ENCODE results near the gene PTPRN2. TPM values are rescaled to one million over a fixed set of nuclear protein-coding genes. Genes with fewer than 3 reads are reported as not detected.

The PTPRN2 gene
- total and polyA plus RNA-seq, 7 donors = 0.47 to 0.82 (median 0.51) TPM

DNA sequence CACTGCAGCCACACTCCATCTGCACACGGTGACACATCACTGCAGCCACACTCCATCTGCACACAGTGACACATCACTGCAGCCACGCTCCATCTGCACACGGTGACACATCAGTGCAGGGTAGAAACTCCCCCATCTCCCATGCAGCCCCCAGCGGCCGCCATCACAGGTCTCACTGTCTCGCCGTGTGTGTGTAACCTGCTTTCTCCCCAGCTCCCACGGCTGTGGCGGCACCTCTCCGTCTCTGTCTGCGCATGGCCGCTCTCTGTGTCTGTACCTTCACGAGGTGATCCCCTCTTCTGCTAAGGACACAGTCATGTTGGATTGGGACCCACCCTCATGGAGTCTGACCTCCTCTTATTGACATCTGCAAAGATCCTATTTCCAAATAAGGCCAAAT is 527.4 kb downstream of the PTPRN2 start:
- intact Hi-C loops (cut with DNase I) = no loop called here
- 89 to 94% (median 93%) methylated on average over 12 to 13 of the region's 13 CpGs for WGBS, 3 donors
- Histone ChIP-seq H3K27me3 (ENCODE audit: insufficient read depth in 3 of 3, low read length in 2 of 3) (peaks cover 0 to 4% (median 0%) of the 10 kb centered on the region in 3 donors), H3K36me3 (ENCODE audit: insufficient read depth in 1 of 2, low read depth in 1 of 2) (no peaks in the 10 kb centered on the region), H3K9me3 (no peaks in the 10 kb centered on the region), H3K4me3 (no peak overlapping the region), H3K27ac (no peak overlapping the region), H3K4me1 (no peaks in the 10 kb centered on the region)
- TF ChIP-seq, protein P1, sequence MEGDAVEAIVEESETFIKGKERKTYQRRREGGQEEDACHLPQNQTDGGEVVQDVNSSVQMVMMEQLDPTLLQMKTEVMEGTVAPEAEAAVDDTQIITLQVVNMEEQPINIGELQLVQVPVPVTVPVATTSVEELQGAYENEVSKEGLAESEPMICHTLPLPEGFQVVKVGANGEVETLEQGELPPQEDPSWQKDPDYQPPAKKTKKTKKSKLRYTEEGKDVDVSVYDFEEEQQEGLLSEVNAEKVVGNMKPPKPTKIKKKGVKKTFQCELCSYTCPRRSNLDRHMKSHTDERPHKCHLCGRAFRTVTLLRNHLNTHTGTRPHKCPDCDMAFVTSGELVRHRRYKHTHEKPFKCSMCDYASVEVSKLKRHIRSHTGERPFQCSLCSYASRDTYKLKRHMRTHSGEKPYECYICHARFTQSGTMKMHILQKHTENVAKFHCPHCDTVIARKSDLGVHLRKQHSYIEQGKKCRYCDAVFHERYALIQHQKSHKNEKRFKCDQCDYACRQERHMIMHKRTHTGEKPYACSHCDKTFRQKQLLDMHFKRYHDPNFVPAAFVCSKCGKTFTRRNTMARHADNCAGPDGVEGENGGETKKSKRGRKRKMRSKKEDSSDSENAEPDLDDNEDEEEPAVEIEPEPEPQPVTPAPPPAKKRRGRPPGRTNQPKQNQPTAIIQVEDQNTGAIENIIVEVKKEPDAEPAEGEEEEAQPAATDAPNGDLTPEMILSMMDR (IDR thresholded peaks at IDR 0.05) = no peak
- no peak for ATAC-seq
- no peak for DNase-seq

DNA sequence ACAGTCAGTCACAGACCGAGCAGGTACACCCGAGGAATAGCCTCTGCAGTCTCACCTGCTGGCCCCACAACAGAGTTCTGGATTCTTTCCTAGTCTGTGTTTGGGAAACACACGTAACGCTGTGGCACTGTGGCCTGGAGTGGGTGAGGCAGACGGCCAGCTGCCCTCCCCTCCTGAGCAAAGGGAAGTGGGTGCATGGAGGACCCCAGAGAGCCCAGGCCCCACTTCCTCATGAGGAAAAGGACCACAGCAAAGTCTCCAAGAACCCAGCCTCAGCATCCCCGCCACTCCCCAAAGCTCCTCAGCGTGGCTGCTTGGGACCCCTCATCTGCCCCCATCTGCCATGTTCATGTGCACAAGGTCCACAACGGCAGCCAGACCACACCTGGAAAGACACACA is 530.2 kb downstream of the PTPRN2 start:
- intact Hi-C loops (cut with DNase I) = no loop called here
- no peak for DNase-seq
- ATAC-seq = no peak
- TF ChIP-seq, protein P1 (IDR thresholded peaks at IDR 0.05) = no peak
- no peak overlapping the region for H3K27ac ChIP-seq
- 86 to 87% (median 86%) methylated on average over 8 of the region's 8 CpGs for WGBS, 3 donors
- peaks cover 0 to 4% (median 0%) of the 10 kb centered on the region in 3 donors for H3K27me3 ChIP-seq (ENCODE audit: insufficient read depth in 3 of 3, low read length in 2 of 3)
- H3K36me3 ChIP-seq (ENCODE audit: insufficient read depth in 1 of 2, low read depth in 1 of 2) = no peaks in the 10 kb centered on the region
- H3K9me3 ChIP-seq = no peaks in the 10 kb centered on the region
- H3K4me1 ChIP-seq = no peaks in the 10 kb centered on the region
- H3K4me3 ChIP-seq = no peak overlapping the region

DNA sequence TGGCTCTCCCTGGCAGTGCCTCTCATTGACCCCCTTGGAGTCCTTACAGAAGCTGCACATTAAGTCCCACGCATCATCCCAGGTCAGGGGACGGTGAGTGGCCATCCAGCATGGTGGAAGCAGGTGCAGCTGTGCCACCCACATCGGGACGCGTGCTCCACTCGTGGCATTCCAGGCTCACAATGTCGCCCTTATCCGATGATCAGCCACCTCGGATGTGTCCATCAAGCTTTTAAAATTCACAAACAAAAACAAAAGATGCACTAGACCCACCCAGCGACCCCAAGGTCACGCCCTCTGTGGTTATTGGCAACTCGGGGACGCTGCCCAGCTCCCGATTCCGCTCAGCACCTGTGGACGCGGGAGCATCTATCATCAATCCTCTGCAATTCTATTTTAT is 530.9 kb downstream of the PTPRN2 start:
- 84 to 91% (median 88%) methylated on average over 17 of the region's 17 CpGs for WGBS, 3 donors
- TF ChIP-seq, protein P1 (IDR thresholded peaks at IDR 0.05) = no peak
- DNase-seq (no peak), ATAC-seq (no peak)
- Histone ChIP-seq H3K27ac (no peak overlapping the region), H3K4me1 (no peaks in the 10 kb centered on the region), H3K9me3 (no peaks in the 10 kb centered on the region), H3K27me3 (ENCODE audit: insufficient read depth in 3 of 3, low read length in 2 of 3) (peaks cover 0 to 2% (median 0%) of the 10 kb centered on the region in 3 donors), H3K4me3 (no peak overlapping the region), H3K36me3 (ENCODE audit: insufficient read depth in 1 of 2, low read depth in 1 of 2) (no peaks in the 10 kb centered on the region)
- intact Hi-C loops (cut with DNase I) = no loop called here

DNA sequence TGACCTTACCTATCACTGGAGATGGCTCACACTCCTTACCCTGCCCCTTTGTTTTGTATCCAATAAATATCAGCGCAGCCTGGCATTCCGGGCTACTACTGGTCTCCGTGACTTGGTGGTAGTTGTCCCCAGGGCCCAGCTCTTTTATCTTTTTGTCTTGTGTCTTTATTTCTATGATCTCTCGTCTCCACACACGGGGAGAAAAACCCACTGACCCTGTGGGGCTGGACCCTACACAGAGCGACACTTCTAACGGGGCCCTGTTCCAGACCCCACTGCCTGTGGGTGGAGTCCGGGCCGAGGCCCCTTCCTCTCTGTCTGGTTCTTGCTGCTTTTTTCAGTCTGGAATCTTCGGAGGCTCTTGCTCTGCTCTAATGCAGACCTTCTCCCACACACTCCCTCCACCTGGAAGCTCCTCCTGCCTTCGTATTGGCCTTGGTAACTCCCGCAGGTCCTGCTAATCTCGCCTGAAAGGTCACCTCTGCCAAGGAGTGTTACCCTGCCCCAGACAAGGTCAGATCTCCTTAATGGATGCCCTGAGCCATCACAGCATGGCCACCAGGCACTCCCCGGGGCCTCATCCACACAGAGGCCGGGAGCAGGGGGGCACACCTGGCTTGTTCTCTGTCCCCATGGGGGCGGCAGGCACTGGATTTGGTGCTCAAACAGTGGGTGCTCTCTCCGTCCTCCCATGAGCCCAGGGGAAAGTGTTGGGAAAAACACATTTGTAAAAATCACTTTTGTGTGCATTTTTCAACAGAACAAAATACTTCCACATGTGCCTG is 531.7 kb downstream of the PTPRN2 start:
- Histone ChIP-seq H3K36me3 (ENCODE audit: insufficient read depth in 1 of 2, low read depth in 1 of 2) (no peaks in the 10 kb centered on the region), H3K27me3 (ENCODE audit: insufficient read depth in 3 of 3, low read length in 2 of 3) (peaks cover 0 to 2% (median 0%) of the 10 kb centered on the region in 3 donors), H3K27ac (no peak overlapping the region), H3K9me3 (no peaks in the 10 kb centered on the region), H3K4me1 (no peaks in the 10 kb centered on the region), H3K4me3 (no peak overlapping the region)
- intact Hi-C loops (cut with DNase I) = no loop called here
- DNase-seq = no peak
- TF ChIP-seq, protein P1 (IDR thresholded peaks at IDR 0.05) = no peak
- 86 to 88% (median 87%) methylated on average over 17 of the region's 17 CpGs for WGBS, 3 donors
- ATAC-seq = no peak

Data from psoas muscle (tissue), 8 donors.